HepG2 (cell line): Measurements from ENCODE around the gene PSMB9. TPM values are rescaled to one million over a fixed set of nuclear protein-coding genes. Genes with fewer than 3 reads are reported as not detected.

Source experiments
- CAMTA2 ChIP-seq: sonication (generic); formaldehyde crosslinking; IDR thresholded peaks from 2 replicates; pipeline ENCODE4 v1.4.0; 2020; ENCODE audit warnings: mild to moderate bottlenecking, missing genetic modification reagents, borderline replicate concordance
- GTF3A ChIP-seq: sonication (generic); formaldehyde crosslinking; conservative IDR thresholded peaks from 2 replicates; pipeline ENCODE4 v1.4.0; 2020; ENCODE audit warnings: mild to moderate bottlenecking, missing genetic modification reagents
- REXO4 ChIP-seq: sonication (generic); formaldehyde crosslinking; IDR thresholded peaks from 2 replicates; pipeline ENCODE4 v1.8.0; 2022; ENCODE audit warnings: missing genetic modification reagents, mild to moderate bottlenecking, borderline replicate concordance
- RORA ChIP-seq: sonication (generic); formaldehyde crosslinking; IDR thresholded peaks from 2 replicates; pipeline ENCODE4 v1.5.0; 2020; ENCODE audit warnings: mild to moderate bottlenecking, missing genetic modification reagents, moderate library complexity
- ZFP37 ChIP-seq: sonication (generic); formaldehyde crosslinking; IDR thresholded peaks from 2 replicates; pipeline ENCODE4 v1.4.0; 2020; ENCODE audit warnings: missing genetic modification reagents, borderline replicate concordance
- ZNF292 ChIP-seq: sonication (generic); formaldehyde crosslinking; IDR thresholded peaks from 2 replicates; pipeline ENCODE4 v1.8.1; 2022; ENCODE audit warnings: mild to moderate bottlenecking, low read depth, missing genetic modification reagents, borderline replicate concordance
- ZNF331 ChIP-seq: sonication (generic); formaldehyde crosslinking; IDR thresholded peaks from 2 replicates; pipeline ENCODE4 v1.4.0; 2020; ENCODE audit warnings: missing genetic modification reagents
- ZNF34 ChIP-seq: sonication (generic); formaldehyde crosslinking; IDR thresholded peaks from 2 replicates; pipeline ENCODE4 v1.4.0; 2020; ENCODE audit warnings: mild to moderate bottlenecking, missing genetic modification reagents, borderline replicate concordance
- ZNF446 ChIP-seq: sonication (generic); formaldehyde crosslinking; IDR thresholded peaks from 2 replicates; pipeline ENCODE4 v1.5.0; 2020; ENCODE audit warnings: mild to moderate bottlenecking, missing genetic modification reagents
- polyA plus RNA-seq, 8 experiments: library from polyadenylated mRNA; depleted of rRNA in 3 of 8; stranded (reverse) in 7 of 8; unstranded in 1 of 8; fragments of >200 nt; fragmentation: Illumina TruSeq in 4 of 8; extraction: Trizol in 4 of 8; gene quantifications; 2 replicates each; pipeline versions ENCODE4 v1.2.1 to v1.2.3, GENCODE V29; 2011 to 2016; ENCODE audit warnings: low read depth in 4 of 8, missing spikeins in 1 of 8, mixed read lengths in 1 of 8; ENCODE audit not compliant: insufficient read depth in 1 of 8
- total RNA-seq, 5 experiments: library from RNA; depleted of rRNA; stranded (reverse); fragments of >200 nt; fragmentation: Illumina TruSeq; extraction: Trizol; gene quantifications; 2 replicates each; pipeline ENCODE4 v1.2.3, GENCODE V29; 2016; ENCODE audit warnings: low read depth in 1 of 5
- TF ChIP-seq, protein P1 (sequence below): sonication (generic); formaldehyde crosslinking; conservative IDR thresholded peaks from 2 replicates; pipeline ENCODE4 v1.8.1; 2023; ENCODE audit warnings: missing genetic modification reagents
- TF ChIP-seq, protein P2 (sequence below): sonication (generic); formaldehyde crosslinking; IDR thresholded peaks from 2 replicates; pipeline ENCODE4 v1.4.0; 2020; ENCODE audit warnings: missing genetic modification reagents
- TF ChIP-seq, protein P3 (sequence below): sonication (generic); formaldehyde crosslinking; IDR thresholded peaks from 2 replicates; pipeline ENCODE4 v1.4.0; 2020; ENCODE audit warnings: missing genetic modification reagents, borderline replicate concordance
- TF ChIP-seq, protein P4 (sequence below): sonication (generic); formaldehyde crosslinking; IDR thresholded peaks from 2 replicates; pipeline ENCODE4 v1.5.1; 2020; ENCODE audit warnings: mild to moderate bottlenecking, missing genetic modification reagents, borderline replicate concordance
- TF ChIP-seq, protein P5 (sequence below): fragments of 450-650 bp; IDR thresholded peaks from 2 replicates; pipeline ENCODE4 v1.6.1; 2016
- TF ChIP-seq, protein P6 (sequence below): sonication (generic); formaldehyde crosslinking; IDR thresholded peaks from 2 replicates; pipeline ENCODE4 v1.5.1; 2020; ENCODE audit warnings: missing genetic modification reagents, mild to moderate bottlenecking, borderline replicate concordance

The PSMB9 gene
- total and polyA plus RNA-seq, 2 of the 13 experiments (the other 11 are each of a cell fraction or from before 2014, with no cell fraction given) = 15.6 to 16.0 TPM

DNA sequence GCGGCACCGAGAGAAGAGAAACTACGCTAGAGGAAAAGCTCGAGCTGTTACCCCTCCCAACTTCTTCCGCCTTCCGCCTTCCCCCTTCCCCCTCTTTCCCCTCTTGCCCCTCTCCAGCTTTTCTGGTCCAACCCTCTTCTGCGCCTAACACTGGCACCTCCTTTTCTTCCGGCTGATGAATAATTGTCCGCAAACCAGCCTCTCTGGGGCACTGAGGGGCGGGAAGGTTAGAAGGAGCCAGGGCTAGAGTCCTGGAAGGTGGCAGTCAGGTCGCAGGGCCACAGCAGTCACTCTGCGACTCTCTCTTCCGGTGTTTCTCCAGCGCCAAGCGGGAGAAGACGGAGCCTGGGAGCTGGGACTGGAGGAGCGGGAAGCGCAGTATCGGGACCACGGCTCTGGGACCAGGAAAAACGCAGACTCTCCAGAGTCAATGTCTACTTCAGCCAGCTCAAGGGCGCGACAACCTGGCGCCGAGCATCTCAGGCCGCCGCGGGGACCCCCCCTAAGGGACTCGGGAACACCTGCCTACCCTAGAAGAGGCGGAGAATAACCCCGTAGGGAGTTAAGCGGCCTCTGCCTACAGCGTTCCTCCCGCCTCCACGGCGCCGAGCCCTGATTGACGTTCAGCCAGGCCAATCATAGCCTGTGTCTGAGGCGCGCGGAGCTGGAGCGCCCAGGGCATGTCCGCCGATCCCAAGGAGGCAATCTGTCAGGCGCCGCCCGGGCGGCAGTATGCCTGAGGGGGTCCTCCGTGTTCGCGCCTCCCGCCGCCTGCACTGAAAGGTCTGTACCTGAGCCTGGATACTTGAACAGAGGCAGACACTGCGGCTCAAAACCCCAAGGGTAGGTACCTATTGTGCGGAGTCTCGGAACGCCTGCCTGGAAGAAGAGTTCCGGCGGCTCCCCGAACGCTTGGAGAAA, 40.4 kb downstream of the PSMB9 start (continued):
- TF ChIP-seq, protein P1, sequence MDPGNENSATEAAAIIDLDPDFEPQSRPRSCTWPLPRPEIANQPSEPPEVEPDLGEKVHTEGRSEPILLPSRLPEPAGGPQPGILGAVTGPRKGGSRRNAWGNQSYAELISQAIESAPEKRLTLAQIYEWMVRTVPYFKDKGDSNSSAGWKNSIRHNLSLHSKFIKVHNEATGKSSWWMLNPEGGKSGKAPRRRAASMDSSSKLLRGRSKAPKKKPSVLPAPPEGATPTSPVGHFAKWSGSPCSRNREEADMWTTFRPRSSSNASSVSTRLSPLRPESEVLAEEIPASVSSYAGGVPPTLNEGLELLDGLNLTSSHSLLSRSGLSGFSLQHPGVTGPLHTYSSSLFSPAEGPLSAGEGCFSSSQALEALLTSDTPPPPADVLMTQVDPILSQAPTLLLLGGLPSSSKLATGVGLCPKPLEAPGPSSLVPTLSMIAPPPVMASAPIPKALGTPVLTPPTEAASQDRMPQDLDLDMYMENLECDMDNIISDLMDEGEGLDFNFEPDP = 0 out of 2 replicates have a peak, but pooled peaks have one; percentile 91
- TF ChIP-seq ZNF446 (no peak), RORA (CRISPR knock-in tag) (no peak), GTF3A (no peak), CAMTA2 (CRISPR knock-in tag) (no peak), ZNF292 (peak; percentile 75), REXO4 (CRISPR knock-in tag) (no peak), ZNF331 (CRISPR knock-in tag) (no peak), ZNF34 (CRISPR knock-in tag) (no peak), ZFP37 (no peak)
- TF ChIP-seq, protein P2, sequence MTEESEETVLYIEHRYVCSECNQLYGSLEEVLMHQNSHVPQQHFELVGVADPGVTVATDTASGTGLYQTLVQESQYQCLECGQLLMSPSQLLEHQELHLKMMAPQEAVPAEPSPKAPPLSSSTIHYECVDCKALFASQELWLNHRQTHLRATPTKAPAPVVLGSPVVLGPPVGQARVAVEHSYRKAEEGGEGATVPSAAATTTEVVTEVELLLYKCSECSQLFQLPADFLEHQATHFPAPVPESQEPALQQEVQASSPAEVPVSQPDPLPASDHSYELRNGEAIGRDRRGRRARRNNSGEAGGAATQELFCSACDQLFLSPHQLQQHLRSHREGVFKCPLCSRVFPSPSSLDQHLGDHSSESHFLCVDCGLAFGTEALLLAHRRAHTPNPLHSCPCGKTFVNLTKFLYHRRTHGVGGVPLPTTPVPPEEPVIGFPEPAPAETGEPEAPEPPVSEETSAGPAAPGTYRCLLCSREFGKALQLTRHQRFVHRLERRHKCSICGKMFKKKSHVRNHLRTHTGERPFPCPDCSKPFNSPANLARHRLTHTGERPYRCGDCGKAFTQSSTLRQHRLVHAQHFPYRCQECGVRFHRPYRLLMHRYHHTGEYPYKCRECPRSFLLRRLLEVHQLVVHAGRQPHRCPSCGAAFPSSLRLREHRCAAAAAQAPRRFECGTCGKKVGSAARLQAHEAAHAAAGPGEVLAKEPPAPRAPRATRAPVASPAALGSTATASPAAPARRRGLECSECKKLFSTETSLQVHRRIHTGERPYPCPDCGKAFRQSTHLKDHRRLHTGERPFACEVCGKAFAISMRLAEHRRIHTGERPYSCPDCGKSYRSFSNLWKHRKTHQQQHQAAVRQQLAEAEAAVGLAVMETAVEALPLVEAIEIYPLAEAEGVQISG (CRISPR knock-in tag) = peak; percentile 72; the same call in 1 of the 2 replicates
- TF ChIP-seq, protein P3, sequence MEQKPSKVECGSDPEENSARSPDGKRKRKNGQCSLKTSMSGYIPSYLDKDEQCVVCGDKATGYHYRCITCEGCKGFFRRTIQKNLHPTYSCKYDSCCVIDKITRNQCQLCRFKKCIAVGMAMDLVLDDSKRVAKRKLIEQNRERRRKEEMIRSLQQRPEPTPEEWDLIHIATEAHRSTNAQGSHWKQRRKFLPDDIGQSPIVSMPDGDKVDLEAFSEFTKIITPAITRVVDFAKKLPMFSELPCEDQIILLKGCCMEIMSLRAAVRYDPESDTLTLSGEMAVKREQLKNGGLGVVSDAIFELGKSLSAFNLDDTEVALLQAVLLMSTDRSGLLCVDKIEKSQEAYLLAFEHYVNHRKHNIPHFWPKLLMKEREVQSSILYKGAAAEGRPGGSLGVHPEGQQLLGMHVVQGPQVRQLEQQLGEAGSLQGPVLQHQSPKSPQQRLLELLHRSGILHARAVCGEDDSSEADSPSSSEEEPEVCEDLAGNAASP = peak; percentile 56
- TF ChIP-seq, protein P4, sequence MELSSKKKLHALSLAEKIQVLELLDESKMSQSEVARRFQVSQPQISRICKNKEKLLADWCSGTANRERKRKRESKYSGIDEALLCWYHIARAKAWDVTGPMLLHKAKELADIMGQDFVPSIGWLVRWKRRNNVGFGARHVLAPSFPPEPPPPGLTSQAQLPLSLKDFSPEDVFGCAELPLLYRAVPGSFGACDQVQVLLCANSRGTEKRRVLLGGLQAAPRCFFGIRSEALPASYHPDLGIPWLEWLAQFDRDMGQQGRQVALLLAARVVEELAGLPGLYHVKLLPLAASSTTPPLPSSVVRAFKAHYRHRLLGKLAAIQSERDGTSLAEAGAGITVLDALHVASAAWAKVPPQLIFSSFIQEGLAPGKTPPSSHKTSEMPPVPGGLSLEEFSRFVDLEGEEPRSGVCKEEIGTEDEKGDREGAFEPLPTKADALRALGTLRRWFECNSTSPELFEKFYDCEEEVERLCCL (CRISPR knock-in tag) = no peak; the same call in 1 of the 2 replicates
- TF ChIP-seq, protein P5, sequence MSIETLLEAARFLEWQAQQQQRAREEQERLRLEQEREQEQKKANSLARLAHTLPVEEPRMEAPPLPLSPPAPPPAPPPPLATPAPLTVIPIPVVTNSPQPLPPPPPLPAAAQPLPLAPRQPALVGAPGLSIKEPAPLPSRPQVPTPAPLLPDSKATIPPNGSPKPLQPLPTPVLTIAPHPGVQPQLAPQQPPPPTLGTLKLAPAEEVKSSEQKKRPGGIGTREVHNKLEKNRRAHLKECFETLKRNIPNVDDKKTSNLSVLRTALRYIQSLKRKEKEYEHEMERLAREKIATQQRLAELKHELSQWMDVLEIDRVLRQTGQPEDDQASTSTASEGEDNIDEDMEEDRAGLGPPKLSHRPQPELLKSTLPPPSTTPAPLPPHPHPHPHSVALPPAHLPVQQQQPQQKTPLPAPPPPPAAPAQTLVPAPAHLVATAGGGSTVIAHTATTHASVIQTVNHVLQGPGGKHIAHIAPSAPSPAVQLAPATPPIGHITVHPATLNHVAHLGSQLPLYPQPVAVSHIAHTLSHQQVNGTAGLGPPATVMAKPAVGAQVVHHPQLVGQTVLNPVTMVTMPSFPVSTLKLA = no peak
- TF ChIP-seq, protein P6, sequence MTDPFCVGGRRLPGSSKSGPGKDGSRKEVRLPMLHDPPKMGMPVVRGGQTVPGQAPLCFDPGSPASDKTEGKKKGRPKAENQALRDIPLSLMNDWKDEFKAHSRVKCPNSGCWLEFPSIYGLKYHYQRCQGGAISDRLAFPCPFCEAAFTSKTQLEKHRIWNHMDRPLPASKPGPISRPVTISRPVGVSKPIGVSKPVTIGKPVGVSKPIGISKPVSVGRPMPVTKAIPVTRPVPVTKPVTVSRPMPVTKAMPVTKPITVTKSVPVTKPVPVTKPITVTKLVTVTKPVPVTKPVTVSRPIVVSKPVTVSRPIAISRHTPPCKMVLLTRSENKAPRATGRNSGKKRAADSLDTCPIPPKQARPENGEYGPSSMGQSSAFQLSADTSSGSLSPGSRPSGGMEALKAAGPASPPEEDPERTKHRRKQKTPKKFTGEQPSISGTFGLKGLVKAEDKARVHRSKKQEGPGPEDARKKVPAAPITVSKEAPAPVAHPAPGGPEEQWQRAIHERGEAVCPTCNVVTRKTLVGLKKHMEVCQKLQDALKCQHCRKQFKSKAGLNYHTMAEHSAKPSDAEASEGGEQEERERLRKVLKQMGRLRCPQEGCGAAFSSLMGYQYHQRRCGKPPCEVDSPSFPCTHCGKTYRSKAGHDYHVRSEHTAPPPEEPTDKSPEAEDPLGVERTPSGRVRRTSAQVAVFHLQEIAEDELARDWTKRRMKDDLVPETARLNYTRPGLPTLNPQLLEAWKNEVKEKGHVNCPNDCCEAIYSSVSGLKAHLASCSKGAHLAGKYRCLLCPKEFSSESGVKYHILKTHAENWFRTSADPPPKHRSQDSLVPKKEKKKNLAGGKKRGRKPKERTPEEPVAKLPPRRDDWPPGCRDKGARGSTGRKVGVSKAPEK (CRISPR knock-in tag) = peak; percentile 92; the same call in 1 of the 2 replicates
